T47D (cell line): Measurements from ENCODE around the gene AFG3L2.
A peak's percentile ranks its signal among the peaks of the same experiment; 100 is the strongest.

Experiments
- DNase-seq, 2 experiments: peaks; one replicate each; pipeline versions ENCODE4 v3.0.0 to v3.0.0-alpha.2; 2011 to 2012; ENCODE audit warnings: low read depth in 1 of 2, low spot score in 1 of 2
- JUND ChIP-seq: IDR thresholded peaks from 2 replicates; pipeline ENCODE4 v1.6.1; 2012; ENCODE audit warnings: low read depth
- in situ Hi-C: cut with HindIII; loops from 2 replicates; pipeline ENCODE4 v1.10.0; 2016; ENCODE audit warnings: low sequenced_read_pairs, low pct_unique_long_range_greater_than_20kb

The AFG3L2 gene

DNA sequence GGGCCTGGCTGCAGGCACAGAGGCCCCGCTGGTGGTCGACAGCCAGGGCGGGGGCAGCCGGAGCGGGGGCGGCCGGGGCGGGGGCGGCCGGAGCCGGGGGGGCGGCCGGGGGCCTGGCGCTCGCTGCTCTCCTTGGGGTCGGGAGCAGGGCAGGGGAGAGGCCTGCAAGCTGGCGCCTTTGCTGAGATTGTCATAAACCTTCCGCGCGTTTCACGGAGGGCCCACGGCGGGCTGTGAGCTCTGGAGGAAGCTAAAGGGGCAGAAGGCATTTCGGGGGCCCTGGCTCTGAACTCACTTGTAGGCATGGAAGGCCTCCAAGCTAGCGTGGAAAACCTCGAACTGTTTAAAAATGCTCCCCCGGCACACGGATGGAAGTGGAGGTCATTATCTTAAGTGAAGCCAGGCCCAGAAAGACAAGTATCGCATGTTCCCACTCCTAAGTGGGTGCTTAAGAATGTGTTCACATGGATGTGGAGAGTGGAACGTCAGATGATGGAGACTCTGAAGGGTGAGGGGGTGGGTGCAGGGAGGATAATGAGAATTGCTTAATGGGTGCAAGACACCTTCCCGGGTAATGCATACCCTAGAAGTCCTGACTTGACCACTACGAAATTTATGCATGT is 31.3 kb upstream of the AFG3L2 start:
- in situ Hi-C loops = no loop called here
- DNase-seq = no peak
- TF ChIP-seq JUND = no peak

DNA sequence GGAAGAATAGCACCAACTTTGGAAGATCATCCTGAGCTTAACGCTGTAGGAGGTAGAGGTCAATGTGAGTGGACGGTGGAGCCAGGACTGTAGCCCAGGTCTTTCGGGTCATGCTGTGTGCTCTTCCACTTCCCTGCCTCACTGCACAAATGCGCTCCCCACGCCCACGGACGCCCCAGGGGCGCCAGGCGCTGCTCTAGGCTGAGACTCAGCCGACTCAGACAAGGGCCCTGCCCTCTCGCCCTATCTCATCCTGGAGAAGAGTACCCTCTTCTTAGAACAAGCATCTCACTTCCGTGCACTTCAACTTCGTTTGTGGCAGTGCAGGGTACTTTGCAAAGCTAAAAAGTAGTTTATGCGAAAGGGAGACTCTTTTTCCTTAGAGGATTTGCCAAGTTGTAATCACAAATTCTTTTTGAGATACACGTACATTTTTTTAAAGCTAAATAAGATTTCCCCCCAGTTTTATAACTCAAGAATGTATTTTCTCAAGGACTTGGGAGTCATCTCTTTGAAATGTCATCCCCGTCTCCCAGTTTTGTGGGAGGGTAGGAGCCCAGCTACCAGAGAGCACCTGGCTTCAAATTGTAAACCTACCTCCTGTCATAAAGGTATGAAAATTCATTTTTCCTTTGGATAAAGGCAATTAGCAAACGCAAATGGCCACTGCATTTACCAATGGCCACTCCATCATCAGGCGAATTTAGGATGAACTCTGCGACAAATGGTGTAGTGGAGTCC is 29.5 kb upstream of the AFG3L2 start:
- no peak for DNase-seq
- TF ChIP-seq JUND = no peak
- in situ Hi-C loops = no loop called here

DNA sequence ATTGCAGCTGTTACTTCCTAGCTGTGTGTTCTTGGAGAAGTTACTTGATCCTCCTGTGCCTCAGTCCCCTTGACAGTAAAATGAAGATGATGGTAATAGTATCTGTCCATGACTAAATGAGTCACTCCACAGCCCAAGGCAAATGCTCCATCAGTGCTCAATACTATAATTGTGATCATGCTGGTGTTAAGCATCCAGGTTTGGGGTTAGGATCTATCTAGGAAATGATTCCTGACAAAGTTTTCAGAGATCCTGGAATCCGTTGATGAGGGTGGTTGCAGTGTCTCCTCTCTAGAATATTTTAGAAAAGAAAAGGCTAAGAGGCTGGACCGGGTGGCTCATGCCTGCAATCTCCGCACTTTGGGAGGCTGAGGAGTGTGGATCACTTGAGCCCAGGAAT is 28.0 kb upstream of the AFG3L2 start:
- in situ Hi-C loops = no loop called here
- DNase-seq = no peak
- no peak for TF ChIP-seq JUND

GRCh38 chr18:12403601-12404506 is 26.8 kb upstream of the AFG3L2 start:
- in situ Hi-C loops = no loop called here
- TF ChIP-seq JUND = no peak
- DNase-seq = no peak

GRCh38 chr18:12401881-12402280 is 24.9 kb upstream of the AFG3L2 start:
- in situ Hi-C loops = no loop called here
- TF ChIP-seq JUND = no peak
- DNase-seq = no peak

- no peak for DNase-seq
- in situ Hi-C loops = no loop called here
- no peak for TF ChIP-seq JUND
Measured at GRCh38 chr18:12399231-12399630, 22.2 kb upstream of the AFG3L2 start.

- DNase-seq = no peak
- in situ Hi-C loops = no loop called here
Measured at GRCh38 chr18:12398625-12399024, 21.6 kb upstream of the AFG3L2 start.

GRCh38 chr18:12397793-12398192 is 20.8 kb upstream of the AFG3L2 start:
- no peak for DNase-seq
- in situ Hi-C loops = no loop called here
- no peak for TF ChIP-seq JUND

More at GRCh38 chr18:12398625-12399024, 21.6 kb upstream of the AFG3L2 start:
- TF ChIP-seq JUND = no peak

GRCh38 chr18:12397254-12397653 is 20.2 kb upstream of the AFG3L2 start:
- in situ Hi-C loops = no loop called here
- TF ChIP-seq JUND = no peak
- no peak for DNase-seq

- in situ Hi-C loops = no loop called here
- no peak for DNase-seq
- no peak for TF ChIP-seq JUND
Measured at GRCh38 chr18:12394428-12394827, 17.4 kb upstream of the AFG3L2 start.

DNA sequence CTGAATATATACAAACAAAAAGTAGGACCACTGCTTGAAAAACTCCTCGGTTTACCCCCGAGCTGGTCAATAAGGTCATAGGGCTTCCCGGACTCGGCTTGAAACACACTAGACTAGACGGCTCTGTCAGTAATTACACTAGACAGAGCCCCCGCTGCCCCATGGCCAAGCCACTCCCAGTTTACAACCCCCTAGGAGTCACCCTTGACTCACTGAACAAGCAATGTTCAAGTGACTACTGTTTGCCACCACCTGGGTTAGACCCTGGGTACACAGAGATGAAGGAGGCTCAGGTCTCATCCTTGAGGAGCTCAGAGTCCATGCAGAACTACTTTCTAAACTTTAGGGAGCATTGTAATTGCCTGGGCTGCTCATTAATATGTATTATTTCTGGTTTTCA is 17.0 kb upstream of the AFG3L2 start:
- no peak for DNase-seq
- in situ Hi-C loops = no loop called here
- TF ChIP-seq JUND = no peak

GRCh38 chr18:12393510-12393909 is 16.5 kb upstream of the AFG3L2 start:
- in situ Hi-C loops = no loop called here
- no peak for DNase-seq
- TF ChIP-seq JUND = no peak

DNA sequence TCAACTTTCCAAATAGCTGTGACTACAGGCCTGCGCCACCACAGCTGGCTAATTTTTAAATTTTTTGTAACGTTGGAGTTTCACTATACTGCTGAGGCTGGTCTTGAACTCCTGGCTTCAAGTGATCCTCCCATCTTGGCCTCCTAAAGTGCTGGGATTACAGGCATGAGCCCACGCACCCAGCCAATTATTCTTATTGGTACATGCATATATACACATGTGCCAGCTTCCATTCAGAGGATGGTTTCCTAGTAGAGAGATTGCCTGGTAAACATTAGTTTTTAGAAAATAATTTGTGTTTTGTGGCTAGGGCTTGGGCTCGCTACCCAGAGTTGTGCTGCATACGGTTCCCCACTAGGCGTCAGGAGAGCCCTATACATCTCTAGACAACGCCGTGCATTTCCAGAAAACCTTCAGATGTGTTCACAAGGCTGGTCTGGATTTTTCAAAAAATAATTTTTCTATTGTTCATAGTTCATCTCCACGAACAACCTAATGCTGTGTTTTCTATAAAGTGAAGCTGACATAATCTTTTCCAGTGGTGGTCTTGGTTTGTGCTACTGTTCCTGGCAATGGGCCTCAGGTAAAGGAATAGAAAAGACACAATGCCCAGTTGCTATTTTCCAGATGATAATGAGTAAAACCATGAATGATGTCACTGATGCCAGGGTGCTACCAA is 14.6 kb upstream of the AFG3L2 start:
- peak in 1 of 2 experiments; percentile 68 for DNase-seq
- no peak for TF ChIP-seq JUND
- in situ Hi-C loops = no loop called here
